ENCODE results near the gene CDHR3. TPM values are rescaled to one million over a fixed set of nuclear protein-coding genes. Genes with fewer than 3 reads are reported as not detected.

The CDHR3 gene
- total and polyA plus RNA-seq, 2 of the 8 experiments (the other 6 are each of a cell fraction or from before 2014, with no cell fraction given): 6.4 to 6.8 TPM

DNA sequence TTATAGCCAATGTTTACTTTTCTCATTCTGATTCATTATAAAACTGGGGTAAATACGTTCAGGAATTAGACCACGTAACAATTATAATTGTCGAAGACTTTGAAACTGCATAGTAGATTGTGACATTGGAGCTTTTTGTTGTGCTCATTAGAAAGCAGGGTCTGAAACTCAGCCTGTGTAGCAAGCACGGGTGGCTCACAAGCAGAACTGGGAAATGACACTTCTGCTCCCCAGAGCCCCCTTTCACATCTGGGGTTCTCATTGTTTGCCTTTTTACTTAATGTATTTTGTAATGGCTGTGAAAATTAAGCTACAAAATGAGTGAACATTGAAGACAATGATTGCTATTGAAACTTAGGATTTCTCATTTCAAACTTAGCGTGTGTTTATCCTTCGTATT lies 72.9 kb downstream of the CDHR3 start (continued):
- TF ChIP-seq PHF8 (conservative IDR thresholded peaks at IDR 0.05; ENCODE audit: low read depth, low read length) (no peak), SP2 (IDR thresholded peaks at IDR 0.05; ENCODE audit: low read length) (no peak), HDAC6 (IDR thresholded peaks at IDR 0.05; ENCODE audit: low read depth, low read length) (no peak)
